HepG2 (cell line): ENCODE data around the gene GATAD2B. TPM values are rescaled to one million over a fixed set of nuclear protein-coding genes. Genes with fewer than 3 reads are reported as not detected.

Experiments
- NCOA5 ChIP-seq: sonication (generic); formaldehyde crosslinking; IDR thresholded peaks from 2 replicates; pipeline ENCODE4 v1.4.0; 2020; ENCODE audit warnings: missing genetic modification reagents
- RCOR2 ChIP-seq: IDR thresholded peaks from 2 replicates; pipeline ENCODE4 v1.6.1; 2016; ENCODE audit warnings: missing biosample characterization, missing genetic modification reagents
- RFX5 ChIP-seq: IDR thresholded peaks from 2 replicates; pipeline ENCODE4 v1.6.1; 2011; ENCODE audit warnings: low read depth, low read length, improper control_type of control experiment
- SSRP1 ChIP-seq: IDR thresholded peaks from 2 replicates; pipeline ENCODE4 v1.6.1; 2016; ENCODE audit warnings: control low read depth
- TBP ChIP-seq: sonication (generic); formaldehyde crosslinking; IDR thresholded peaks from 2 replicates; pipeline ENCODE4 v1.5.0; 2020; ENCODE audit warnings: missing genetic modification reagents
- ZNF276 ChIP-seq: sonication (generic); formaldehyde crosslinking; IDR thresholded peaks from 2 replicates; pipeline ENCODE4 v1.4.0; 2020; ENCODE audit warnings: mild to moderate bottlenecking, low read depth, missing genetic modification reagents
- ZNF451 ChIP-seq: sonication (generic); formaldehyde crosslinking; IDR thresholded peaks from 2 replicates; pipeline ENCODE4 v1.5.0; 2020; ENCODE audit warnings: mild to moderate bottlenecking, missing genetic modification reagents
- ZNF501 ChIP-seq: sonication (generic); formaldehyde crosslinking; IDR thresholded peaks from 2 replicates; pipeline ENCODE4 v1.5.1; 2020; ENCODE audit warnings: mild to moderate bottlenecking, moderate library complexity, missing genetic modification reagents
- ZNF567 ChIP-seq: sonication (generic); formaldehyde crosslinking; IDR thresholded peaks from 2 replicates; pipeline ENCODE4 v1.8.1; 2023; ENCODE audit warnings: mild to moderate bottlenecking, missing genetic modification reagents, borderline replicate concordance
- ZNF891 ChIP-seq: sonication (generic); formaldehyde crosslinking; IDR thresholded peaks from 2 replicates; pipeline ENCODE4 v1.5.0; 2020; ENCODE audit warnings: mild to moderate bottlenecking, missing genetic modification reagents
- polyA plus RNA-seq, 8 experiments: library from polyadenylated mRNA; depleted of rRNA in 3 of 8; stranded (reverse) in 7 of 8; unstranded in 1 of 8; fragments of >200 nt; fragmentation: Illumina TruSeq in 4 of 8; extraction: Trizol in 4 of 8; gene quantifications; 2 replicates each; pipeline versions ENCODE4 v1.2.1 to v1.2.3, GENCODE V29; 2011 to 2016; ENCODE audit warnings: low read depth in 4 of 8, missing spikeins in 1 of 8, mixed read lengths in 1 of 8; ENCODE audit not compliant: insufficient read depth in 1 of 8
- total RNA-seq, 5 experiments: library from RNA; depleted of rRNA; stranded (reverse); fragments of >200 nt; fragmentation: Illumina TruSeq; extraction: Trizol; gene quantifications; 2 replicates each; pipeline ENCODE4 v1.2.3, GENCODE V29; 2016; ENCODE audit warnings: low read depth in 1 of 5
- TF ChIP-seq, protein P1 (sequence below): sonication (generic); formaldehyde crosslinking; IDR thresholded peaks from 2 replicates; pipeline ENCODE4 v1.8.0; 2022; ENCODE audit warnings: missing genetic modification reagents, mild to moderate bottlenecking, borderline replicate concordance
- TF ChIP-seq, protein P2 (sequence below): sonication (generic); formaldehyde crosslinking; IDR thresholded peaks from 2 replicates; pipeline ENCODE4 v1.8.0; 2022; ENCODE audit warnings: missing genetic modification reagents, mild to moderate bottlenecking, moderate library complexity, borderline replicate concordance
- TF ChIP-seq, protein P3 (sequence below): sonication (generic); formaldehyde crosslinking; IDR thresholded peaks from 2 replicates; pipeline ENCODE4 v1.4.0; 2020; ENCODE audit warnings: missing genetic modification reagents
- TF ChIP-seq, protein P4 (sequence below): IDR thresholded peaks from 2 replicates; pipeline ENCODE4 v1.6.1; 2012; ENCODE audit warnings: low read length, improper control_type of control experiment

GATAD2B gene
- total and polyA plus RNA-seq, 2 of the 13 experiments (the other 11 are each of a cell fraction or from before 2014, with no cell fraction given) = 3.2 to 5.2 TPM

- TF ChIP-seq, protein P1, sequence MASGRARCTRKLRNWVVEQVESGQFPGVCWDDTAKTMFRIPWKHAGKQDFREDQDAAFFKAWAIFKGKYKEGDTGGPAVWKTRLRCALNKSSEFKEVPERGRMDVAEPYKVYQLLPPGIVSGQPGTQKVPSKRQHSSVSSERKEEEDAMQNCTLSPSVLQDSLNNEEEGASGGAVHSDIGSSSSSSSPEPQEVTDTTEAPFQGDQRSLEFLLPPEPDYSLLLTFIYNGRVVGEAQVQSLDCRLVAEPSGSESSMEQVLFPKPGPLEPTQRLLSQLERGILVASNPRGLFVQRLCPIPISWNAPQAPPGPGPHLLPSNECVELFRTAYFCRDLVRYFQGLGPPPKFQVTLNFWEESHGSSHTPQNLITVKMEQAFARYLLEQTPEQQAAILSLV (CRISPR knock-in tag) = peak; percentile 83; the same call in 1 of the 2 replicates
- TF ChIP-seq RCOR2 (CRISPR knock-in tag) = peak; percentile 15; the same call in 1 of the 2 replicates
- TF ChIP-seq ZNF451 = peak; percentile 70; the same call in 1 of the 2 replicates
- TF ChIP-seq, protein P2, sequence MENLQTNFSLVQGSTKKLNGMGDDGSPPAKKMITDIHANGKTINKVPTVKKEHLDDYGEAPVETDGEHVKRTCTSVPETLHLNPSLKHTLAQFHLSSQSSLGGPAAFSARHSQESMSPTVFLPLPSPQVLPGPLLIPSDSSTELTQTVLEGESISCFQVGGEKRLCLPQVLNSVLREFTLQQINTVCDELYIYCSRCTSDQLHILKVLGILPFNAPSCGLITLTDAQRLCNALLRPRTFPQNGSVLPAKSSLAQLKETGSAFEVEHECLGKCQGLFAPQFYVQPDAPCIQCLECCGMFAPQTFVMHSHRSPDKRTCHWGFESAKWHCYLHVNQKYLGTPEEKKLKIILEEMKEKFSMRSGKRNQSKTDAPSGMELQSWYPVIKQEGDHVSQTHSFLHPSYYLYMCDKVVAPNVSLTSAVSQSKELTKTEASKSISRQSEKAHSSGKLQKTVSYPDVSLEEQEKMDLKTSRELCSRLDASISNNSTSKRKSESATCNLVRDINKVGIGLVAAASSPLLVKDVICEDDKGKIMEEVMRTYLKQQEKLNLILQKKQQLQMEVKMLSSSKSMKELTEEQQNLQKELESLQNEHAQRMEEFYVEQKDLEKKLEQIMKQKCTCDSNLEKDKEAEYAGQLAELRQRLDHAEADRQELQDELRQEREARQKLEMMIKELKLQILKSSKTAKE (CRISPR knock-in tag) = no peak; the same call in 1 of the 2 replicates
- TF ChIP-seq TBP (CRISPR knock-in tag) = no peak
- TF ChIP-seq ZNF567 (CRISPR knock-in tag) = no peak
- TF ChIP-seq NCOA5 = no peak
- TF ChIP-seq, protein P3, sequence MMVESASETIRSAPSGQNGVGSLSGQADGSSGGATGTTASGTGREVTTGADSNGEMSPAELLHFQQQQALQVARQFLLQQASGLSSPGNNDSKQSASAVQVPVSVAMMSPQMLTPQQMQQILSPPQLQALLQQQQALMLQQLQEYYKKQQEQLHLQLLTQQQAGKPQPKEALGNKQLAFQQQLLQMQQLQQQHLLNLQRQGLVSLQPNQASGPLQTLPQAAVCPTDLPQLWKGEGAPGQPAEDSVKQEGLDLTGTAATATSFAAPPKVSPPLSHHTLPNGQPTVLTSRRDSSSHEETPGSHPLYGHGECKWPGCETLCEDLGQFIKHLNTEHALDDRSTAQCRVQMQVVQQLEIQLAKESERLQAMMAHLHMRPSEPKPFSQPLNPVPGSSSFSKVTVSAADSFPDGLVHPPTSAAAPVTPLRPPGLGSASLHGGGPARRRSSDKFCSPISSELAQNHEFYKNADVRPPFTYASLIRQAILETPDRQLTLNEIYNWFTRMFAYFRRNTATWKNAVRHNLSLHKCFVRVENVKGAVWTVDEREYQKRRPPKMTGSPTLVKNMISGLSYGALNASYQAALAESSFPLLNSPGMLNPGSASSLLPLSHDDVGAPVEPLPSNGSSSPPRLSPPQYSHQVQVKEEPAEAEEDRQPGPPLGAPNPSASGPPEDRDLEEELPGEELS (CRISPR knock-in tag) = peak; percentile 62
- no peak; the same call in 1 of the 2 replicates for TF ChIP-seq SSRP1
- no peak for TF ChIP-seq RFX5
- peak; percentile 84 for TF ChIP-seq ZNF891
- TF ChIP-seq, protein P4, sequence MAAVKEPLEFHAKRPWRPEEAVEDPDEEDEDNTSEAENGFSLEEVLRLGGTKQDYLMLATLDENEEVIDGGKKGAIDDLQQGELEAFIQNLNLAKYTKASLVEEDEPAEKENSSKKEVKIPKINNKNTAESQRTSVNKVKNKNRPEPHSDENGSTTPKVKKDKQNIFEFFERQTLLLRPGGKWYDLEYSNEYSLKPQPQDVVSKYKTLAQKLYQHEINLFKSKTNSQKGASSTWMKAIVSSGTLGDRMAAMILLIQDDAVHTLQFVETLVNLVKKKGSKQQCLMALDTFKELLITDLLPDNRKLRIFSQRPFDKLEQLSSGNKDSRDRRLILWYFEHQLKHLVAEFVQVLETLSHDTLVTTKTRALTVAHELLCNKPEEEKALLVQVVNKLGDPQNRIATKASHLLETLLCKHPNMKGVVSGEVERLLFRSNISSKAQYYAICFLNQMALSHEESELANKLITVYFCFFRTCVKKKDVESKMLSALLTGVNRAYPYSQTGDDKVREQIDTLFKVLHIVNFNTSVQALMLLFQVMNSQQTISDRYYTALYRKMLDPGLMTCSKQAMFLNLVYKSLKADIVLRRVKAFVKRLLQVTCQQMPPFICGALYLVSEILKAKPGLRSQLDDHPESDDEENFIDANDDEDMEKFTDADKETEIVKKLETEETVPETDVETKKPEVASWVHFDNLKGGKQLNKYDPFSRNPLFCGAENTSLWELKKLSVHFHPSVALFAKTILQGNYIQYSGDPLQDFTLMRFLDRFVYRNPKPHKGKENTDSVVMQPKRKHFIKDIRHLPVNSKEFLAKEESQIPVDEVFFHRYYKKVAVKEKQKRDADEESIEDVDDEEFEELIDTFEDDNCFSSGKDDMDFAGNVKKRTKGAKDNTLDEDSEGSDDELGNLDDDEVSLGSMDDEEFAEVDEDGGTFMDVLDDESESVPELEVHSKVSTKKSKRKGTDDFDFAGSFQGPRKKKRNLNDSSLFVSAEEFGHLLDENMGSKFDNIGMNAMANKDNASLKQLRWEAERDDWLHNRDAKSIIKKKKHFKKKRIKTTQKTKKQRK = no peak
- no peak; the same call in 1 of the 2 replicates for TF ChIP-seq ZNF276
- TF ChIP-seq ZNF501 = peak; percentile 98
These were observed 44.6 kb upstream of the GATAD2B start, which contains the start of gene CREB3L4 (continued) for GRCh38 chr1:153967107-153967999.
